CD4-positive, alpha-beta memory T cell (primary cell): Measurements from ENCODE around the gene PPP4R3A. TPM values are rescaled to one million over a fixed set of nuclear protein-coding genes. Genes with fewer than 3 reads are reported as not detected.
A peak's percentile ranks its signal among the peaks of the same experiment; 100 is the strongest.
"Not testable (repeated sequence)": the region's sequence is repeated elsewhere in the genome, so short reads cannot be mapped to it uniquely, and the experiment has no call there.

Experiments
- CTCF ChIA-PET: fragments of 350-600 bp; sonication (Branson Sonifier 250); formaldehyde crosslinking; loops from one replicate; lab custom pipeline; 2021; ENCODE audit warnings: inconsistent platforms; ENCODE audit not compliant: partially characterized antibody; lab: Charles Lee
- POLR2A ChIA-PET: fragments of 350-600 bp; sonication (Branson Sonifier 250); formaldehyde crosslinking; loops from one replicate; lab custom pipeline; 2021; ENCODE audit not compliant: partially characterized antibody; lab: Charles Lee
- DNase-seq, 5 donors: peaks; one replicate each; pipeline versions ENCODE4 v3.0.0 to v3.0.0-alpha.2; 2020 to 2022; ENCODE audit warnings: mixed read lengths in 1 of 5
- H3K27ac ChIP-seq: one replicate; pipeline ENCODE4 v1.7.0; 2013; ENCODE audit warnings: low read depth, low read length
- H3K27me3 ChIP-seq: 2 replicates; pipeline ENCODE4 v1.7.0; 2013; ENCODE audit warnings: mild to moderate bottlenecking, low read length, moderate library complexity; ENCODE audit not compliant: insufficient read depth
- H3K36me3 ChIP-seq: 2 replicates; pipeline ENCODE4 v1.7.0; 2013; ENCODE audit warnings: mild to moderate bottlenecking, low read length, moderate library complexity; ENCODE audit not compliant: insufficient read depth
- H3K4me1 ChIP-seq: 2 replicates; pipeline ENCODE4 v1.7.0; 2013; ENCODE audit warnings: mild to moderate bottlenecking, low read length, moderate library complexity; ENCODE audit not compliant: insufficient read depth
- H3K4me3 ChIP-seq, 2 donors: one replicate each; pipeline ENCODE4 v1.7.0; 2013; ENCODE audit warnings: low read length in 2 of 2, mild to moderate bottlenecking in 1 of 2
- H3K9me3 ChIP-seq, 2 donors: one replicate each; pipeline ENCODE4 v1.7.0; 2013; ENCODE audit warnings: low read length in 2 of 2, control low read depth in 1 of 2; ENCODE audit not compliant: control insufficient read depth in 1 of 2
- H3K27ac Mint-ChIP-seq, 7 donors: one replicate each; pipeline ENCODE4 v1.8.0; 2020 to 2021; ENCODE audit warnings: mixed read lengths in 7 of 7, mild to moderate bottlenecking in 6 of 7, inconsistent platforms in 3 of 7, moderate library complexity in 3 of 7
- H3K27me3 Mint-ChIP-seq, 2 donors: one replicate each; pipeline ENCODE4 v1.8.0; 2020 to 2021; ENCODE audit warnings: mixed read lengths in 2 of 2
- H3K36me3 Mint-ChIP-seq, 2 donors: one replicate each; pipeline ENCODE4 v1.8.0; 2020 to 2021; ENCODE audit warnings: mixed read lengths in 2 of 2, inconsistent platforms in 1 of 2, mild to moderate bottlenecking in 1 of 2
- H3K4me1 Mint-ChIP-seq, 4 donors: one replicate each; pipeline ENCODE4 v1.8.0; 2020 to 2021; ENCODE audit warnings: mixed read lengths in 4 of 4, mild to moderate bottlenecking in 1 of 4
- H3K4me3 Mint-ChIP-seq, 8 donors: one replicate each; pipeline ENCODE4 v1.8.0; 2020 to 2021; ENCODE audit warnings: mixed read lengths in 8 of 8, mild to moderate bottlenecking in 7 of 8, moderate library complexity in 6 of 8, inconsistent platforms in 3 of 8
- H3K9me3 Mint-ChIP-seq, 8 donors: one replicate each; pipeline ENCODE4 v1.8.0; 2020 to 2021; ENCODE audit warnings: mixed read lengths in 8 of 8, mild to moderate bottlenecking in 5 of 8, inconsistent platforms in 3 of 8, moderate library complexity in 1 of 8
- intact Hi-C: fragments of 100-400 bp; cut with micrococcal nuclease; formaldehyde crosslinking; loops from one replicate; pipeline ENCODE4 v1.15.1; 2023
- polyA plus RNA-seq, 2 donors: library from polyadenylated mRNA; unstranded; fragments of 300-500 nt; fragmentation: Illumina TruSeq; gene quantifications; one replicate each; pipeline ENCODE4 v1.2.3, GENCODE V29; 2021
- total RNA-seq, 2 experiments: library from RNA; stranded (reverse); gene quantifications; one replicate each; pipeline ENCODE4 v1.2.3, GENCODE V29; 2021

PPP4R3A gene
- total and polyA plus RNA-seq, 4 experiments from 2014 or later: 58.7 to 169 (median 146) TPM

DNA sequence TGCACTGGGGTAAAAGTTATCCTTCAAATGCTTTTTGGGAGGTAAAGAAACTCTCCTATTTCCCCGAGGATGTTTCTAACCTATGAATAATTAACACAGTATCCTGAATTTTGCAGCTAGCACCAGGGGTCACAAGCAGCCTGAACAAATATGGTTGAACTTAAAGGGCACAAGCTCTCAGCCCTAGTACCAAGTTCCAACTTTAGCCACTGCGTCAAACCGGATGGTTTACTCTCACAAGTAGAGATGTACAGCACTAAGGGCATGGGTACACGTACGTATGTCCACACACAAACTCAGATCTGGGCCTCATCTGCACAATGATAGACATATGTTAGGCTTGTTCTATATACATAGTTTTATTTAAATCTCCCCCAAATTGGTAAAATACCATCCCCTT is 97.2 kb downstream of the PPP4R3A start:
- Histone ChIP-seq H3K4me1 (peaks cover 72% of the 10 kb centered on the region), H3K27me3 (no peaks in the 10 kb centered on the region), H3K36me3 (peaks cover 6% of the 10 kb centered on the region), H3K4me3 (peak overlapping the region in 1 of 2 donors; percentile 60), H3K27ac (peak overlapping the region; percentile 98), H3K9me3 (no peaks in the 10 kb centered on the region)
- Mint-ChIP-seq H3K4me1 (peaks cover 56 to 83% (median 65%) of the 10 kb centered on the region in 4 donors), H3K27ac (peak overlapping the region; percentile 81 to 100 (median 98)), H3K9me3 (peaks cover 0 to 1% (median 0%) of the 10 kb centered on the region in 8 donors), H3K4me3 (peak overlapping the region; percentile 96 to 100 (median 99)), H3K27me3 (peaks cover 0 to 1% of the 10 kb centered on the region in 2 donors), H3K36me3 (peaks cover 53 to 66% of the 10 kb centered on the region in 2 donors)
- POLR2A ChIA-PET: interaction anchor here (6.6 to 12.6 kb wide), 6 partner anchors 17 to 168 kb away, joined by 60 to 520 read pairs (median 190); partner anchors contain the start of gene GPR68
- peak in 1 of 5 donors; percentile 51 for DNase-seq
- CTCF ChIA-PET: interaction anchor here (2.1 to 20.7 kb wide), 4 partner anchors 12 to 93 kb away, joined by 5 to 522 read pairs (median 123); no protein-coding TSS in a partner anchor
- intact Hi-C loops: no loop called here

GRCh38 chr14:91410771-91411536 is 99.2 kb downstream of the PPP4R3A start:
- peak overlapping the region; percentile 94 to 98 (median 97) for H3K27ac Mint-ChIP-seq
- Histone ChIP-seq H3K9me3 (no peaks in the 10 kb centered on the region), H3K27ac (peak overlapping the region; percentile 94), H3K4me3 (peak overlapping the region; percentile 11 to 25), H3K4me1 (peaks cover 92% of the 10 kb centered on the region), H3K36me3 (peaks cover 18% of the 10 kb centered on the region), H3K27me3 (no peaks in the 10 kb centered on the region)
- H3K9me3 Mint-ChIP-seq: peaks cover 0 to 1% (median 0%) of the 10 kb centered on the region in 8 donors
- peaks cover 67 to 94% (median 81%) of the 10 kb centered on the region in 4 donors for H3K4me1 Mint-ChIP-seq
- ChIA-PET POLR2A (interaction anchor here (0.8 to 12.6 kb wide), 11 partner anchors 10 to 166 kb away, joined by 3 to 520 read pairs (median 3); partner anchors contain the start of genes GPR68 and PPP4R3A), CTCF (interaction anchor here (0.8 to 20.7 kb wide), 6 partner anchors 10 to 91 kb away, joined by 3 to 522 read pairs (median 46); no protein-coding TSS in a partner anchor)
- H3K36me3 Mint-ChIP-seq: peaks cover 60 to 73% of the 10 kb centered on the region in 2 donors
- peak overlapping the region; percentile 83 to 96 (median 87) for H3K4me3 Mint-ChIP-seq
- DNase-seq: peak in 3 of 5 donors; percentile 42 to 51 (median 48)
- intact Hi-C loops: no loop called here
- H3K27me3 Mint-ChIP-seq: no peaks in the 10 kb centered on the region

- Mint-ChIP-seq H3K4me3 (peak overlapping the region; percentile 83 to 96 (median 87)), H3K9me3 (peaks cover 0 to 1% (median 0%) of the 10 kb centered on the region in 8 donors), H3K27ac (peak overlapping the region; percentile 94 to 98 (median 97)), H3K4me1 (peaks cover 73 to 95% (median 88%) of the 10 kb centered on the region in 4 donors), H3K36me3 (peaks cover 61 to 75% of the 10 kb centered on the region in 2 donors), H3K27me3 (no peaks in the 10 kb centered on the region)
- no peak overlapping the region for H3K4me3 ChIP-seq
- intact Hi-C loops: no loop called here
- H3K36me3 ChIP-seq: peaks cover 21% of the 10 kb centered on the region
- peak overlapping the region; percentile 94 for H3K27ac ChIP-seq
- DNase-seq: peak; percentile 53 to 88 (median 59)
- peaks cover 100% of the 10 kb centered on the region for H3K4me1 ChIP-seq
- CTCF ChIA-PET: interaction anchor here (0.8 to 20.7 kb wide), 6 partner anchors 9 to 93 kb away, joined by 3 to 522 read pairs (median 46); no protein-coding TSS in a partner anchor
- POLR2A ChIA-PET: interaction anchor here (0.9 to 12.6 kb wide), 10 partner anchors 8 to 165 kb away, joined by 3 to 520 read pairs (median 4); partner anchors contain the start of genes CCDC88C and GPR68
- H3K9me3 ChIP-seq: no peaks in the 10 kb centered on the region
- H3K27me3 ChIP-seq: no peaks in the 10 kb centered on the region
Observed at GRCh38 chr14:91409928-91410718, 100.0 kb downstream of the PPP4R3A start.

GRCh38 chr14:91409240-91409639 is 100.9 kb downstream of the PPP4R3A start:
- DNase-seq: peak in 1 of 5 donors; percentile 44
- H3K27me3 ChIP-seq, H3K9me3 ChIP-seq, H3K27me3 Mint-ChIP-seq, H3K9me3 Mint-ChIP-seq, H3K4me3 ChIP-seq, intact Hi-C loops: not testable (repeated sequence)
- Histone ChIP-seq H3K36me3 (peaks cover 21% of the 10 kb centered on the region), H3K4me1 (peaks cover 100% of the 10 kb centered on the region), H3K27ac (peak overlapping the region; percentile 94)
- H3K4me3 Mint-ChIP-seq: peak overlapping the region; percentile 37 to 96 (median 86)
- POLR2A ChIA-PET: interaction anchor here (1.1 to 2.6 kb wide), 8 partner anchors 9 to 92 kb away, joined by 3 to 22 read pairs (median 10); partner anchors contain the start of gene CCDC88C
- CTCF ChIA-PET: interaction anchor here (0.7 to 2.1 kb wide), 5 partner anchors 8 to 118 kb away, joined by 3 to 12 read pairs (median 4); partner anchors contain the start of gene CCDC88C
- H3K27ac Mint-ChIP-seq: peak overlapping the region; percentile 94 to 98 (median 97)
- peaks cover 52 to 72% of the 10 kb centered on the region in 2 donors for H3K36me3 Mint-ChIP-seq
- H3K4me1 Mint-ChIP-seq: peaks cover 71 to 94% (median 87%) of the 10 kb centered on the region in 4 donors

Other genes starting within 250 kb of the PPP4R3A start
- 100 to 1,000 TPM; 272 to 293 TPM for gene CCDC88C, start 92.5 kb downstream of the PPP4R3A start, total RNA-seq
- 10 to 100 TPM; 17.1 to 51.1 TPM for gene CCDC88C, start 92.5 kb downstream of the PPP4R3A start, polyA plus RNA-seq
- gene CATSPERB, start 221.8 kb upstream of the PPP4R3A start, total RNA-seq: 1 to 10 TPM; 6.0 to 6.7 TPM
- 1 to 10 TPM; 1.2 to 1.4 TPM for gene CATSPERB, start 221.8 kb upstream of the PPP4R3A start, polyA plus RNA-seq